Effector memory CD4-positive, alpha-beta T cell (primary cell): ENCODE measurements around the gene TPR.

Source experiments
- DNase-seq, 3 donors: peaks; one replicate each; pipeline ENCODE4 v3.0.0-alpha.2; 2020
- H3K27ac ChIP-seq: 2 replicates; pipeline ENCODE4 v1.7.0; 2013; ENCODE audit warnings: mild to moderate bottlenecking, low read length, moderate library complexity; ENCODE audit not compliant: insufficient read depth, poor library complexity, severe bottlenecking
- H3K27me3 ChIP-seq: replicated peaks from 2 replicates; pipeline ENCODE4 v1.7.0; 2013; ENCODE audit warnings: mild to moderate bottlenecking, low read length; ENCODE audit not compliant: insufficient read depth, control insufficient read depth, poor library complexity, severe bottlenecking
- H3K36me3 ChIP-seq: 2 replicates; pipeline ENCODE4 v1.7.0; 2013; ENCODE audit warnings: mild to moderate bottlenecking, low read length, moderate library complexity; ENCODE audit not compliant: control insufficient read depth, insufficient read depth
- H3K4me1 ChIP-seq: 2 replicates; pipeline ENCODE4 v1.7.0; 2013; ENCODE audit warnings: low read length, mild to moderate bottlenecking; ENCODE audit not compliant: control insufficient read depth, insufficient read depth, poor library complexity, severe bottlenecking
- H3K4me3 ChIP-seq: 2 replicates; pipeline ENCODE4 v1.7.0; 2013; ENCODE audit warnings: low read length, low read depth, mild to moderate bottlenecking; ENCODE audit not compliant: insufficient read depth, poor library complexity, severe bottlenecking
- H3K9me3 ChIP-seq: 2 replicates; pipeline ENCODE4 v1.7.0; 2013; ENCODE audit warnings: mild to moderate bottlenecking, low read length, moderate library complexity; ENCODE audit not compliant: control insufficient read depth

The TPR gene

DNA sequence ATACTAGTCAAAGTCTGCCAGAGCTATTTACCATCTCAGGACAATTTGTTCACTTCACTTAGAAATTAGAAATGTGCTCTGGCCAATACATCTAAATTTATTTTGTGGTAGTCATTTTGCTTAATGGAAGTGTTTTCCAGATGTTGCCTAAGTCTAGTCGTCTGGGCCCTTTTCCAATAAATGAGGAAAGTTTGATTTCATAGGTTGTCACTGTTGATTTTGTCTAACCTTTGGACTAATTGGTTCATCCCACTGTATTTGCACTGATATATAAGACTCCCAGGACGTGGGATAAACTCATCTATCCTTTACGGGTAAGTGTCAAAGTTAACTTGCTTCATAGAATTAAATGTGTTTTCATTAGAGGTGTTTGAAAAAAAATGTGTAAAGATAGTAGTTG lies 79.1 kb downstream of the TPR start, which contains the start of gene PRG4:
Gene PRG4 (plus strand): TSS at position 300 of the 400 bp plus-strand sequence.
- Histone ChIP-seq H3K4me3 (no peak within 1 kb of the TSS), H3K4me1 (no peaks in the 10 kb centered on the region), H3K36me3 (no peaks in the 10 kb centered on the region), H3K27me3 (no peaks in the 10 kb centered on the region), H3K9me3 (no peaks in the 10 kb centered on the region), H3K27ac (no peak within 1 kb of the TSS)
- DNase-seq = no peak

DNA sequence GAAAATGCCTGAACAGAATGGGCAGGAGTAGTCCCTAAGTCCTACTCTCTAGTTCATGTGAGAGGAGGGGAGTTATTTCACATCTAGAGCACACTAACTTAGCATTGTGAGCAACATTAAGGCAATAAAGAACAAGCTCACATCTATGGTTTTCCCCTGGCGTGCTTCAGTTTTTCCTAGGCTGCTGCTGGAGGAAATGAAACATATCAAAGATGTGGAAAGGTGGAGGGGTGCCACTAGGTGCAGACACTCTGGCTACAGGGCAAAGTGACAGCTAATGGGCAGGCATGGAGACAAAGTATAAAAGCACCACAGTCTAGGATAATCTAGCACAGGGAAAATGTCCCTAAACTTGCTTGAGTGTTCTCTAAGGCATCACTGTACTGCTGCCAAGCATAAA lies 82.2 kb downstream of the TPR start:
- Histone ChIP-seq H3K27ac (no peak overlapping the region), H3K27me3 (no peaks in the 10 kb centered on the region), H3K4me3 (no peak overlapping the region), H3K9me3 (no peaks in the 10 kb centered on the region), H3K36me3 (no peaks in the 10 kb centered on the region), H3K4me1 (no peaks in the 10 kb centered on the region)
- DNase-seq = no peak

DNA sequence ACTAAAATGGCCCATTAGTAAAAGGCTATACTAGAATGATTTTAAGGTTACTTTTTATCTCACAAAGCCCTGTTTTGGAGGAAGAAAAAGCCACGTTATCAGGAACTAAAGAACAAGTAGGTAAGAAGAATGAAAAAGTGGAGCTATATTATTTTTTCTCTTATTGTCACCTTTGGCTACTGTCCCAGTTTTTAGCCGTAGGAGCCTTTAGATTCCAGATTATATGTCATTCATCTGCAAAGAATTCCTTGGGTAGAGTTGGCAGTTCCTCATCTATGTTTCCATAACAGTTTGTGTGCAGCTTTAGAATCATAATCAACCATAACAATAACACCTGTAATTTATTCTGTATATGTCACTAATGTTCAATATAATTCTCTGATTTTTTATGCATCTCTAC lies 83.8 kb downstream of the TPR start:
- Histone ChIP-seq H3K4me1 (no peaks in the 10 kb centered on the region), H3K9me3 (no peaks in the 10 kb centered on the region), H3K27me3 (no peaks in the 10 kb centered on the region), H3K4me3 (no peak overlapping the region), H3K36me3 (no peaks in the 10 kb centered on the region), H3K27ac (no peak overlapping the region)
- no peak for DNase-seq

DNA sequence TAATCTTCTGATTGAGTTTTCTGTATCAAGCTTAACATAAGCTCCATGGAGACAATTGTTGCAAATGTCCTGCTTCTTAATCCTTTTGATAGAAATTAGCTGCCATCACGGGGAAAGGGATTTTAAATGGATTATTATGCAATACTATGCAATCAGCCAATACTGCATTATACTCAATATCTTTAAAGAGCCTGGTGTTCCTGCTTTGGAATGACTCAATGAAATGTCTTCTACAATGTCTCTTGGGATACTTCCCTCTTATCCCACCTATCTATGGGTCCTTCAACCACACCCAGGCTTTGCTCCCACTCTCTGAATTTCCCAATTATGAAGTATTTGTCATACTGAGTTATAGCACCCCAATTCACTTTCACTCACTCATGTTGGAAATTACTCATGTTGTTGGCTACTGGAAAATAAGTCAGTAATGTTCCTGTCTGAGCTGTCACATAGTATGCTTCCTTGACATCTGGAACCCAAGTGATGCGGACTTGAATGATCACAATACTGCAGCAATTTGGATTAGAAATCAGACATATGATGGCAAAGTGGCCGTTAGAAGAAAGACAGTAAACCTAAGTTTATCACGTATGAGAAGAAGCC lies 85.0 kb downstream of the TPR start:
- Histone ChIP-seq H3K27ac (no peak overlapping the region), H3K27me3 (no peaks in the 10 kb centered on the region), H3K9me3 (no peaks in the 10 kb centered on the region), H3K36me3 (no peaks in the 10 kb centered on the region), H3K4me3 (no peak overlapping the region), H3K4me1 (no peaks in the 10 kb centered on the region)
- no peak for DNase-seq

DNA sequence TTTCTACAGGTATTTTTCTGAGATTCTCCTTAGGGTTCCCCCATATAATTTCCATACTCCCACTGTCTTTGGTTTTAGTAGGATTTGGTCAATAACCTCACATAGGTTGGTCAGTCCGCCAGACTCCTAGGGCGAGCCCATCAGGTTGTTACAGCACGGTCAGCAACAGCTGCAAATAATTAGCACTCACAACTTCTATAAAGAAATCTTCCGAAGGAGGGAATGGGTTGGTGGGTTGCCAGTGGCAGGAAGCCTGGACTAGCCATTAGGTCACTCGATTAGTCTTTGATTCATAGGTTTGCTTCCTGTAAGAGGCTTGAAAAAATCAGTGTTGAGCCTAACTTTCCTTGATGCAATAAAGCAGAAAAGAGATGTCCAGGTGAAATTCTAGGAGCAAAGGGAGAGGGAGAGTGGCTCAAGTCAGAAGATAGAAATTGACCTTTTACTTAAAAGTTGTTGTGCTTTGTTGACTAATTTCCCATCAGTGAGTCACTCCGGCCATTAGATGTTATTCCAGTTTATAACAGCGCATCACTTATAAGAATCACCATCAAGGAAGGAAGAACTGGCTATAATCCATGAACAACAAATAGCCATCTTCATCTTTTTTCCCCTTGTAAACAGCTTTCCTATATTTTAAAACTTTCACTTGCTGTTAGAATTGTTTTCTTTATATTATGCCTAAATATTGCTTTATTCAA lies 88.3 kb downstream of the TPR start:
- Histone ChIP-seq H3K27me3 (no peaks in the 10 kb centered on the region), H3K9me3 (no peaks in the 10 kb centered on the region), H3K36me3 (no peaks in the 10 kb centered on the region), H3K4me1 (no peaks in the 10 kb centered on the region), H3K4me3 (no peak overlapping the region), H3K27ac (no peak overlapping the region)
- no peak for DNase-seq

DNA sequence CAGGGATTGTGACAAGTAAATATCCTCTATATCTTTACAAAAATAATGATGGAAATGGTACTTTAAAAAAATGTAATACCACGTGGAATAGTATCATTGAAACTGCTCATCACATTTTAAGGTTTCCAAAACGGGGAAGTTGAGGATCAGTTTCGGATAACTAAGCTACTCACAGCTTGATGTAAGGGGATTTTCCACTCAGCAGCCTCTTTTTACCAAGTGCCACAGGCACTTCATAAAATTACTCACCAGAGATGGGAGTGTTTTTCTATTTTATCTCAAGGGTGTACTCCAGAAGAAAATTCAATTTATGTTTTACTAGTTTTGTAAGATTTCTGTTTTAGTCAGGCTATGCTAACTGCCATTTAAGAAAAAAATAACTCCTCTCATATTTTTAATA lies 91.7 kb downstream of the TPR start:
- DNase-seq = no peak
- Histone ChIP-seq H3K4me1 (no peaks in the 10 kb centered on the region), H3K4me3 (no peak overlapping the region), H3K27me3 (no peaks in the 10 kb centered on the region), H3K27ac (no peak overlapping the region), H3K9me3 (no peaks in the 10 kb centered on the region), H3K36me3 (no peaks in the 10 kb centered on the region)

DNA sequence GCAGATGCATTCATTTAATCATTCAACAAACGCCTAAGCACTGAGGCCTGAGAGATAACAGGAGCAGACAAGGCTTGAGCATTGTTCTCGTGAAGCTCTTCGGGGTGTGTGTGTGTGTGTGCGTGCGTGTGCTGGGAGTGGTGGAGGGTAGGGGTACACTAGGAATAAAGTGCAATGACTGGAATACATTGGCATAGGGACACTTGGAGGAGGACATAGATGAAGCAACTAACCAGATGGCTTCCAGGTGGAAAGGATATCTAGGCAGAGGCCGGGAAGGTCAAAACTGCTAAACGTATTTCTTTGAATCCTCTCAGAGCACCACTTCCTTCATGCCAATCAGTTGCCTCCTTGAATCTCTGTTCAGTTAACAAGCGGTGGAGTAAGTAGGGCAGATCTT lies 92.6 kb downstream of the TPR start:
- no peak overlapping the region for H3K4me3 ChIP-seq
- no peaks in the 10 kb centered on the region for H3K4me1 ChIP-seq
- no peaks in the 10 kb centered on the region for H3K36me3 ChIP-seq
- H3K27me3 ChIP-seq = no peaks in the 10 kb centered on the region
- DNase-seq = no peak
- no peak overlapping the region for H3K27ac ChIP-seq
- no peaks in the 10 kb centered on the region for H3K9me3 ChIP-seq

DNA sequence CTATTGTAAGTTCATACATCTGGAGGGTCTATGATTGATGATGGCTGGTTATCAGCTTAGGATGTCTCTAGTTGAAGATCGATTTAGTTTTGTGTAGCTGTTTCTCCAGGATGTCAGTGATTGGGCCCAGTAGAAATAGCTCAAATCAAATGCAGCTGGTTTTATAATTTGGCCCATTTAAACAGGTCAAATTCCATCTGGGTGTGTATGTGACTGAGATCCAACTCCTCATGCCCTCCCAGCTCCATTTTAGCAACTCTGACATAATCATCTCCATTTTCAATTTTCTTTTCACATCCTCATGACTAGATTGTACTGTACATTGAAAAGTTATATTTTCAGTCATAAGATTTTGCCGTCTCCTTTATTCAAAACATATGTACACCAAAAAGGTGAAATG lies 99.2 kb downstream of the TPR start:
- no peak overlapping the region for H3K27ac ChIP-seq
- no peak for DNase-seq
- H3K27me3 ChIP-seq = no peaks in the 10 kb centered on the region
- H3K36me3 ChIP-seq = no peaks in the 10 kb centered on the region
- no peaks in the 10 kb centered on the region for H3K4me1 ChIP-seq
- no peaks in the 10 kb centered on the region for H3K9me3 ChIP-seq
- H3K4me3 ChIP-seq = no peak overlapping the region

DNA sequence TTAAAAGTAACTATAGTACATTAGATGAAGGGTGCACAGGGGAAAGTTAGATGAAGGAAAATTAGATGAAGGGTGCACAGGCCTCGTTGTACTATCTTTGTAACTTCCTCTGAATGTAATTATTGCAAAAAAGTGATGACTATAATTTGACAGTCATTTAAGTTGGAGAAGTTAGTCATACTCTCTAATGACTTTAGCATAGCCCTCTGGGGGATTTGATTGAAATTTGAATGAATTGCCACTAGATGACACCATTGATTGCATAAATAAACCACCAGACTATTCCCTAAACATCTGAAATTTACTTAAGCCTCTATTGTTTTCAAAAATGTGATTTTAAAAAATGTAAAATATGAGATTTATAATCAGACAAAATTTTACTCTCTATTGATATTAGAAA lies 102.6 kb downstream of the TPR start:
- H3K27ac ChIP-seq = no peak overlapping the region
- H3K36me3 ChIP-seq = no peaks in the 10 kb centered on the region
- H3K9me3 ChIP-seq = no peaks in the 10 kb centered on the region
- no peak overlapping the region for H3K4me3 ChIP-seq
- no peaks in the 10 kb centered on the region for H3K4me1 ChIP-seq
- DNase-seq = no peak
- no peaks in the 10 kb centered on the region for H3K27me3 ChIP-seq

DNA sequence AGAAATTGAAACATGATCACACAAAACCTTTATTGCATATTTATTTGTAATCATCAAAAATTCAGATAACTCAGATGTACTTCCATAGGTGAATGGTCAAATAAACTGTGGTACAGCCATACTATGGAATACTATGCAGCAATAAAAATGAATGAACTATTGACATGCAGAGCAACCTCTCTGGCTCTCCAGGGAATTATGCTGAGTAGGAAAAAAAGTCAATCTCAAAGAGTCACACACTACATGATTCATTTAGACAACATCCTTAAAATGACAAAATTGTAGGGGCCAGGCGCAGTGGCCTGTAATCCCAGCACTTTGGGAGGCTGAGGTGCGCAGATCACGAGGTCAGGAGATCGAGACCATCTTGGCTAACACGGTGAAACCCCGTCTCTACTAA lies 104.0 kb downstream of the TPR start:
- DNase-seq = no peak
- H3K27ac ChIP-seq = no peak overlapping the region
- H3K36me3 ChIP-seq = no peaks in the 10 kb centered on the region
- no peaks in the 10 kb centered on the region for H3K9me3 ChIP-seq
- H3K27me3 ChIP-seq = no peaks in the 10 kb centered on the region
- no peak overlapping the region for H3K4me3 ChIP-seq
- no peaks in the 10 kb centered on the region for H3K4me1 ChIP-seq
